NCI-H146 (cell line): ENCODE data around the gene CDT1.

Source experiments
- DNase-seq: peaks from one replicate; lab custom pipeline; 2025; lab: John Stamatoyannopoulos, UW

CDT1 gene

GRCh38 chr16:88805340-88805715 lies 1.7 kb downstream of the CDT1 start:
- DNase-seq: no peak

GRCh38 chr16:88805887-88806393 lies 2.4 kb downstream of the CDT1 start:
- no peak for DNase-seq

- DNase-seq: no peak
These were observed 3.0 kb downstream of the CDT1 start for GRCh38 chr16:88806491-88807111.

GRCh38 chr16:88807142-88807625 lies 3.6 kb downstream of the CDT1 start:
- DNase-seq: no peak

- no peak for DNase-seq
These were observed 4.3 kb downstream of the CDT1 start for GRCh38 chr16:88807626-88808453.

- DNase-seq: no peak
These were observed 5.6 kb downstream of the CDT1 start for GRCh38 chr16:88809068-88809675.

- DNase-seq: no peak
These were observed 6.1 kb downstream of the CDT1 start for GRCh38 chr16:88809676-88810165.

- no peak for DNase-seq
These were observed 6.8 kb downstream of the CDT1 start for GRCh38 chr16:88810166-88810911.

GRCh38 chr16:88810912-88811768 lies 7.6 kb downstream of the CDT1 start:
- DNase-seq: peak; percentile 75

- peak; percentile 84 for DNase-seq
These were observed 8.4 kb downstream of the CDT1 start, which contains the start of gene APRT for GRCh38 chr16:88811769-88812512. Gene APRT (minus strand): TSS chr16:88811928. CDS start chr16:88811899, 29 bp downstream.

GRCh38 chr16:88812513-88813268 lies 9.1 kb downstream of the CDT1 start:
- peak; percentile 40 for DNase-seq

GRCh38 chr16:88813269-88814143 lies 9.9 kb downstream of the CDT1 start:
- DNase-seq: no peak

- no peak for DNase-seq
These were observed 10.5 kb downstream of the CDT1 start for GRCh38 chr16:88814144-88814502.

GRCh38 chr16:88815227-88815626 lies 11.6 kb downstream of the CDT1 start:
- no peak for DNase-seq

GRCh38 chr16:88815901-88816589 lies 12.5 kb downstream of the CDT1 start:
- DNase-seq: peak; percentile 54

GRCh38 chr16:88816736-88817535 lies 13.3 kb downstream of the CDT1 start:
- no peak for DNase-seq
